Stimulated activated CD8-positive, alpha-beta memory T cell treated with anti-CD3 and anti-CD28 coated beads, Interleukin-15, amount 100 ng/mL, for 4 hours (primary cell): Measurements from ENCODE around the gene RASSF8.

Source experiments
- DNase-seq, 2 donors: peaks; one replicate each; pipeline ENCODE4 v3.0.0-alpha.2; 2020; ENCODE audit warnings: low read depth in 2 of 2

RASSF8 gene

GRCh38 chr12:25962932-25963525 lies 4.5 kb downstream of the RASSF8 start:
- no peak for DNase-seq

- no peak for DNase-seq
These were observed 7.2 kb downstream of the RASSF8 start for GRCh38 chr12:25965682-25966081.

- DNase-seq: no peak
These were observed 11.6 kb downstream of the RASSF8 start for GRCh38 chr12:25970082-25970481.

DNA sequence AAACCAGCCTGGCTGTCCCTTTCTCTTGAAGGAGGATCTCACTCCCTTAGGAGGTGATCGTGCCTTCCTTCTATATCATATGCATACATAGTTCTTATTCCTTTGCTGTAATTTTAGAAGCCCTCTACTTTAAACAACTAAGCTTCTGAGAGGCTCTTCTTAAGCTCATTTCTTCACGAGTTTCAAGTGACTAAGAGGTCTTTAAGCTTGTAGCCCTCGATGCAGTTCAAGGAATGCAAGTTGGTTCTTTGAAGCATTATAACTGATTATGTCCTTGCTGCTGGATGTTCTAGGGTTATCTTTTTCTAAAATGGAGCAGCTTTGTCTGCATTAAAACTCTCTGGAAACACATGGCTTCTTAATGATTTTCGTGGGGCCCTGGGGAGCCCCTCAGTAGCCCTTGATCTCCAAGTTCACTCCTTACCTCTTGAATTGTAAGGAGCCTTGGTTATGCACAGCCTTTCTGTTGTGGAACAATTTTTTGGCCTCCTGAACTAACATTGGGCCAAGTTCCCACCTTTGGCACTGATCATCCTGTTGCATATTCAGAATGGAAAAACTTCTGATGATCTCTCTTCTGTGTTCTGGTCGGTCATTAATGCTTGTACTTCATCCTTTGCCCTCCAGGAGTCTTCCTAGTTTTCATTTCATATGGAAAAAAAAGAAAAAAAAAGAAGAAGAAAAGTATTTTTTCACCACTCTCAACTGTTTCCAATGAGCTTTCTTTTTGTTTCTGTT lies 12.6 kb downstream of the RASSF8 start:
- no peak for DNase-seq

GRCh38 chr12:25971654-25972041 lies 13.2 kb downstream of the RASSF8 start:
- DNase-seq: no peak

- no peak for DNase-seq
These were observed 14.3 kb downstream of the RASSF8 start for GRCh38 chr12:25972783-25973182.

- DNase-seq: no peak
These were observed 16.7 kb downstream of the RASSF8 start for GRCh38 chr12:25975179-25975578.

GRCh38 chr12:25975682-25976081 lies 17.2 kb downstream of the RASSF8 start:
- DNase-seq: no peak

- no peak for DNase-seq
These were observed 17.8 kb downstream of the RASSF8 start for GRCh38 chr12:25976289-25976688.

- DNase-seq: no peak
These were observed 18.6 kb downstream of the RASSF8 start for GRCh38 chr12:25977047-25977446.

GRCh38 chr12:25979059-25979458 lies 20.6 kb downstream of the RASSF8 start:
- no peak for DNase-seq

DNA sequence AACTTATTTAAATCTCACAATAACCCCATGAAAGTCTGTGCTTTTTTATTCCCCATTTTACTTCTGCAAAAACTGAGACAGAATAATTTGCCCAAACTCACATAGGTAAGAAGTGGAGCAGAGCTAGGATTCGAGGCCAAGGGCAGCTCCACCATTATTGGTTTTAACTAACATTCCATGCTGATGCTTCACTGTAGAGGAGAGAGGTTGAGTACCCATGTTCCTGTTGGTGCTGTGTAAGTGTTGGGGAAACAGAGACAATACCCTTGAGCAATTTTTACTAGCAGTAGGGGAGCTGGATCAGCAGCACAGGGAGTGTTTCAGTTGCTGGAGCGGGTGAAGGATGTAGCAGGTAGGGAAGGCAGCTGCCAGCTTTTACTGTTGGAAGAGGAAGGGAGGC lies 21.1 kb downstream of the RASSF8 start:
- DNase-seq: no peak

DNA sequence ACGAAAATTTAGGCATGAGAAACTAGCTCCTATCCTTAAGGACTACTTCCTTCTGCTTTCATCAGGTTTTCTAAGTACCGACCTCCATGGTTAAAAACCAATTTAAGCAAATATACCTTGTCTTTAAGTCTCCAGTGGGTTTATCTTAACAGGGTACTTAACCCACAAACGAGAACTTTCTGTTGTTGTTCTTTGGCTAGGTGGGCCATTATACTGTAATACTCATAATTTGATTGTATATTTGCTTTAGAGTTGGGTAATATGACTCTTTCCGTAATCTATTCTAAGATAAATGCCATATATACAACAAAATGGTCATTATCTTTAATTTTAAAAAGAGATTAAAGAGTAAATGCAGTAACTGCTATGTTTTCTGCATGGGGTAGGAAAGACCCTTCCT lies 21.6 kb downstream of the RASSF8 start:
- DNase-seq: no peak

GRCh38 chr12:25981597-25981996 lies 23.1 kb downstream of the RASSF8 start:
- DNase-seq: no peak

DNA sequence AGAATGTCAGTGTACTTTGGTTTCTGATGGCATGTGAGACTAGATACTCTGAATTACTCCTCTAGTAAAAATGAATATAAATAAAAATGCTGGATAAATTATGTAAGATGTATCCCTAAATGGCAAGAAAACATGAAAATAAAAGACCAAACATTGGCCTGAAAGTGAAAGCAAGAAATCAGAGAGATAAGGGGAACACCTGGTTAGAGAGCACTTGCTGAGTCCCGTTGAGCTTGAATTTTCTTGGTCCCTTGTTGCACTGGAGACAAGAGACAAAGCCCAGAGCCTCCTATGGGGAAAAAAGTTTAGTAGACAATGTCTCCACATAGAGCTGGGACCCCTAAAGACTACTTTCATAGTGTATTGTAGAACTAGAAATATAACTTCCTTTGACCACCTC lies 23.9 kb downstream of the RASSF8 start:
- DNase-seq: no peak

- DNase-seq: no peak
These were observed 25.1 kb downstream of the RASSF8 start for GRCh38 chr12:25983625-25984024.

- DNase-seq: no peak
These were observed 26.3 kb downstream of the RASSF8 start for GRCh38 chr12:25984759-25985158.

- no peak for DNase-seq
These were observed 27.1 kb downstream of the RASSF8 start for GRCh38 chr12:25985316-25986175.

GRCh38 chr12:25986180-25986579 lies 27.7 kb downstream of the RASSF8 start:
- no peak for DNase-seq

GRCh38 chr12:25988505-25988904 lies 30.0 kb downstream of the RASSF8 start:
- no peak for DNase-seq

DNA sequence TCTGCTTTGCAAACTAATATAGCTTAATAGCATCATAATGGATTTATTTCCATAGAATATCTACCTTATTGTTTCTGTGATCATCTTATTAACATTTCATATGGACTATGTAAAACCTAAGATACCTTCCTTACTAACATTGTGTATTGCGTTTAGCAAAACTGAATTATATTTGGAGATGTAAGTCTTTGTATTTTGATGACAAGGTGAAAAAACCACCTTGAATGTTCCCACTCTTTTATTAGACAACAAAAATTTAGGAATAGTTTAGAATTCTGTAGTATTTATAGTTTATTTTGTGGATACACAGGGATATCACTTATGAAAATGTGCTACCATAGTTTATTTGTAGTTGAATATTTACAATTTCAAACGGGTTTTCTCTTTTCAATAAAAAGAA lies 32.0 kb downstream of the RASSF8 start:
- DNase-seq: no peak

GRCh38 chr12:25992026-25992782 lies 33.7 kb downstream of the RASSF8 start:
- DNase-seq: no peak
